ENCODE results near the gene TMIE. TPM values are rescaled to one million over a fixed set of nuclear protein-coding genes. Genes with fewer than 3 reads are reported as not detected.

Gene TMIE
- polyA plus RNA-seq, 1 donor (not counting 4 experiments of a cell fraction or from before 2014, with no cell fraction given): 0.07 TPM

DNA sequence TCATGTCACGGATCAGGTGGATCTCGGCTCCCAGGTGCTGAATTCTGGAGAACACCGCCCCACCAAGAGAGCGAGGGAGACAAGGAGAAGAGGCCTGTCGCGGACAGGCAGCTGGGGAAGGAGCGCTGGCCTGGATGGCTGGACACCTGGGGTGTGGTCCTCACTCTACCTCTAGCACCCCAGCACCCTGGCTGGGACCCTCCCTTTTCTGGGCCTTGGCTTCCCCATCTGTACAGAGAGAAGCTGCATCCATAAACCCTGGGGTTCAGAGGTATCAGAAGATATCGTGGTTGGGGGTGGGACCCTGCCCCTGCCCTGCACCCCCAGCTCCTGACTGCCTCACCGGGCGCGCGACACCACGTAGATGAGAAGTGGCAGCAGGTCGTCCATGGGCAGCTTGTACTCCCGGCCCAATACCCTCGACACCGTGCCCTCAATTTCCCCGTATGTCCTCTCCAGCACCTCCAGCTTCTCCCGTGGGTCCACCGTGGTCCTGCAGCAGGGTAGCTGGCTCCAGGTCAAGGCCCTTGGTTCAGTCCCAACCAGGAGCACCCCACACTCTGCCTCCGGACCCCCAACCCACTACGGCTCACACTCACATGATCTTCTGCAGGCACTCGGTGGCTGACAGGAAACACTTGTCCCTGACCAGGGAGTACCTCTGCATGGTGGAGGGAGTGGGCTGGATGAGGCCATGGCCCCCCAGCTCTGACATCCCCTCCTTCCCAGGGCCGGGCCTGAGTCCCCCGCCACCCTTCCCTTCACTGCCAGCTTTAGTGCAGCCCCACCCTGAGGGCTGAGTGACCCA is 29.4 kb upstream of the TMIE start:
- dilution Hi-C loops (cut with MboI; ENCODE audit: extremely low pct_ligation_motif_present, low sequenced_read_pairs): no loop called here
- H3K79me2 ChIP-seq (ENCODE audit: control insufficient read depth, insufficient read depth, low read length): no peaks in the 10 kb centered on the region
- H3K27ac ChIP-seq (ENCODE audit: control insufficient read depth, insufficient read depth, low read length): no peak overlapping the region
- H3K9ac ChIP-seq (ENCODE audit: control insufficient read depth, extremely low read depth, insufficient read depth, low read length): no peak overlapping the region
- DNase-seq (ENCODE audit: low read depth, low spot score) (no peak), FAIRE-seq (no peak)
- H4K20me1 ChIP-seq (ENCODE audit: control insufficient read depth, extremely low read depth, insufficient read depth, low read length): no peaks in the 10 kb centered on the region
- no peaks in the 10 kb centered on the region for H3K4me1 ChIP-seq (ENCODE audit: control insufficient read depth, extremely low read depth, insufficient read depth, low read length)
- no peaks in the 10 kb centered on the region for H3K9me3 ChIP-seq (ENCODE audit: control insufficient read depth, low read depth, low read length)
- H3K36me3 ChIP-seq (ENCODE audit: control insufficient read depth in 2 of 2, extremely low read depth in 1 of 2, insufficient read depth in 2 of 2, low read length in 2 of 2): peaks cover 32 to 46% of the 10 kb centered on the region in 2 experiments
- no peaks in the 10 kb centered on the region for H3K27me3 ChIP-seq (ENCODE audit: control insufficient read depth, extremely low read depth, insufficient read depth, low read length)
- no peak for TF ChIP-seq EZH2 (IDR thresholded peaks at IDR 0.05; ENCODE audit: low read length)
- TF ChIP-seq, protein P1, sequence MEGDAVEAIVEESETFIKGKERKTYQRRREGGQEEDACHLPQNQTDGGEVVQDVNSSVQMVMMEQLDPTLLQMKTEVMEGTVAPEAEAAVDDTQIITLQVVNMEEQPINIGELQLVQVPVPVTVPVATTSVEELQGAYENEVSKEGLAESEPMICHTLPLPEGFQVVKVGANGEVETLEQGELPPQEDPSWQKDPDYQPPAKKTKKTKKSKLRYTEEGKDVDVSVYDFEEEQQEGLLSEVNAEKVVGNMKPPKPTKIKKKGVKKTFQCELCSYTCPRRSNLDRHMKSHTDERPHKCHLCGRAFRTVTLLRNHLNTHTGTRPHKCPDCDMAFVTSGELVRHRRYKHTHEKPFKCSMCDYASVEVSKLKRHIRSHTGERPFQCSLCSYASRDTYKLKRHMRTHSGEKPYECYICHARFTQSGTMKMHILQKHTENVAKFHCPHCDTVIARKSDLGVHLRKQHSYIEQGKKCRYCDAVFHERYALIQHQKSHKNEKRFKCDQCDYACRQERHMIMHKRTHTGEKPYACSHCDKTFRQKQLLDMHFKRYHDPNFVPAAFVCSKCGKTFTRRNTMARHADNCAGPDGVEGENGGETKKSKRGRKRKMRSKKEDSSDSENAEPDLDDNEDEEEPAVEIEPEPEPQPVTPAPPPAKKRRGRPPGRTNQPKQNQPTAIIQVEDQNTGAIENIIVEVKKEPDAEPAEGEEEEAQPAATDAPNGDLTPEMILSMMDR (optimal IDR thresholded peaks at IDR 0.05 in 1 of 3, IDR thresholded peaks at IDR 0.05 in 1 of 3, conservative IDR thresholded peaks at IDR 0.05 in 1 of 3; ENCODE audit: extremely low read depth in 1 of 3, insufficient read depth in 2 of 3, low read length in 3 of 3): no peak
- H3K9me1 ChIP-seq (ENCODE audit: control insufficient read depth, extremely low read depth, insufficient read depth, low read length): no peaks in the 10 kb centered on the region
- no peak overlapping the region for H3K4me2 ChIP-seq (ENCODE audit: control insufficient read depth, extremely low read depth, insufficient read depth, low read depth, low read length)
- H3K4me3 ChIP-seq (ENCODE audit: control insufficient read depth in 2 of 3, extremely low read depth in 1 of 3, insufficient read depth in 2 of 3, low read depth in 1 of 3, low read length in 3 of 3): no peak overlapping the region
- H2AFZ ChIP-seq (ENCODE audit: control insufficient read depth, low read length): no peak overlapping the region

DNA sequence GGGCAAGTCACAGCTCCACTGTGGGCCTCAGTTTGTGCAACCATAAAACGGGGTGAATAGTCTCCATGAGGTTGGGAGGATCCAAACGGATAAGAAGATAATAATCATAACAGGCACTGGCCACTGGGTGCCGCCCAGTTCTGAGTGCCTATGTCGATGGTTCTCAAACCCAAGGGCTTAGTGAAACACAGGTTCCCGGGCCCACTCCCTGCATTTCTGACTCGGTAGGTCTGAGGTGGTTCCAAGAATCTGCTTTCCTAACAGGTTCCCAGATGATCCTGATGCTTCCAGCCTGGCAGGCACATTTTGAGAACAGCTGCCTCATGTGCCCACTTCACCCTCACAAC is 28.9 kb upstream of the TMIE start:
- Histone ChIP-seq H3K9me3 (ENCODE audit: control insufficient read depth, low read depth, low read length) (no peaks in the 10 kb centered on the region), H4K20me1 (ENCODE audit: control insufficient read depth, extremely low read depth, insufficient read depth, low read length) (no peaks in the 10 kb centered on the region), H3K36me3 (ENCODE audit: control insufficient read depth in 2 of 2, extremely low read depth in 1 of 2, insufficient read depth in 2 of 2, low read length in 2 of 2) (peaks cover 35 to 49% of the 10 kb centered on the region in 2 experiments), H3K4me1 (ENCODE audit: control insufficient read depth, extremely low read depth, insufficient read depth, low read length) (no peaks in the 10 kb centered on the region), H3K9ac (ENCODE audit: control insufficient read depth, extremely low read depth, insufficient read depth, low read length) (no peak overlapping the region), H3K4me2 (ENCODE audit: control insufficient read depth, extremely low read depth, insufficient read depth, low read depth, low read length) (no peak overlapping the region), H3K79me2 (ENCODE audit: control insufficient read depth, insufficient read depth, low read length) (no peaks in the 10 kb centered on the region), H3K27ac (ENCODE audit: control insufficient read depth, insufficient read depth, low read length) (no peak overlapping the region), H3K4me3 (ENCODE audit: control insufficient read depth in 2 of 3, extremely low read depth in 1 of 3, insufficient read depth in 2 of 3, low read depth in 1 of 3, low read length in 3 of 3) (no peak overlapping the region), H3K27me3 (ENCODE audit: control insufficient read depth, extremely low read depth, insufficient read depth, low read length) (no peaks in the 10 kb centered on the region), H2AFZ (ENCODE audit: control insufficient read depth, low read length) (no peak overlapping the region), H3K9me1 (ENCODE audit: control insufficient read depth, extremely low read depth, insufficient read depth, low read length) (no peaks in the 10 kb centered on the region)
- FAIRE-seq: no peak
- dilution Hi-C loops (cut with MboI; ENCODE audit: extremely low pct_ligation_motif_present, low sequenced_read_pairs): no loop called here
- no peak for DNase-seq (ENCODE audit: low read depth, low spot score)
- TF ChIP-seq EZH2 (IDR thresholded peaks at IDR 0.05; ENCODE audit: low read length): no peak
- TF ChIP-seq, protein P1 (optimal IDR thresholded peaks at IDR 0.05 in 1 of 3, IDR thresholded peaks at IDR 0.05 in 1 of 3, conservative IDR thresholded peaks at IDR 0.05 in 1 of 3; ENCODE audit: extremely low read depth in 1 of 3, insufficient read depth in 2 of 3, low read length in 3 of 3): no peak
